ENCODE measurements around the gene PCBD1.
"Not testable (repeated sequence)": the region's sequence is repeated elsewhere in the genome, so short reads cannot be mapped to it uniquely, and the experiment has no call there.

The PCBD1 gene

DNA sequence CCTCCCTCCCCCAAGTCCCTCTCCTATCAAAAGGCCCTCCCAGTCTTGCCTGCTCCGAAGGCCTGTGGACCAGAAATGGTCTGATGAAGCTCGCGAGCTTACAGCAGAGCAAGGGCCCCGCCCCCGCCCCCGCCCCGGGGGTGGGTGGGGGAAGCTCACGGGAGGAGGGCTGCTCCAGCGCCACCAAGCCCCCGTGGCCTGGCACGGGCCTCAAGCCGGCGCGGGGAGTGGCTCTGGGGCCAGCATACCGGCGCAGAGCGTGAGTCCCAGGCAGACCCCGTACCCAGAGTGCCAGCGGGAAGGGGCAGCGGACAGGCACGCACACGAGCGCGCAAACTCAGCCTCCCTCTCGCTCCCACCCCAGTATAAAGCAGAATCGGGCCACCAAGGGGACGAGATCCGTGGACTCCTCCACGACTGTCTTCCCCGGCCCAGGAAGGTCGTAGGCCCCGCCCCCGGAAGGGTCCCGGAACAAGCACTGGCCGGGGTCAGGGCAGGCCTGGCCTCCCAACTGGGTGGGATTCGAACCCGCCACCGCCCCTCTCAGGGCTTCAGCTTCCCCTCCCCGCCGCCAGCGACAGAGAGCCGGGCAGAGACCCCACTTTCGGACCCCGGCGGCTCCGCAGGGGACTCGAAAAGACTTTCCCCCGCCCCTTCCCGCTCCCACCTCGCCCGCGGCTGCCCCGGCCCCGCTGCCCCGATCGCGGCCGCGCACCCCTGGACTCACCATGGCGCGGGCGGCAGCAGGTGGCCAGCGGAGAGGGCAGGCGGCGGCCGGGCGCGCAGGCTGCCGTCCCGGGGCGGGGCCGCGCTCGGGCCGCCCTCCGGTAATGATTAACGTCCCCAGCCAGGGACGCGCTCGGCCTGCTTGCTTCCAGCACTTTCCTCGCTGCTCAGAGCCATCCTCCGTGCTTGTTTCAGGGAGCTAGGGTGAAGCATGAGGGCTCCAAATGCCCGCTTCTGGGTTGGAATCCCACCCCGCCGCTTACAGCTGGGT lies at the start of gene PCBD1:
Gene PCBD1, minus strand, starts transcription at position 762 of the 997 bp plus-strand sequence. Its CDS starts 32 bp downstream, at position 730.
- peak; percentile 85 for DNase-seq (ENCODE audit: low read depth, low spot score)

DNA sequence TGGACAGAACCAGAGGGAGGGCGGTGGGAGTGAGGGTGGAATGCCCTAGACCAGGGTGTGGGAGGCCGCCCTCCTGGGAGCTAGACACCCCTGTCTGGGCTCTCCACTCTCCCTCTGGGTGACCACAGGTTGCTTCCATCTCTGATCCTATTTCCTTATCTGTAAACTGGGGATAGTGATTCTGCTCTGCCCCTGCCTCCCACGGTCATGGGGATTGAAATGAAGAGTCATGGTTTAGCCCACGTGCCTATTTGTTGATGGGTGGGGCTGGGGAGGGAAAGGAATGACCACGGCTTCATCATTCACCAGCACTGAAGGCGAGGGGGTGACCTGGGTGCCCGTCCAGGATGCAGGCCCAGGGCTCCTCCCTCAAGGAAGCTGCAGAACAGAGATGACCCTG lies 49.3 kb upstream of the PCBD1 start:
- no peak for DNase-seq (ENCODE audit: low read depth, low spot score)

DNA sequence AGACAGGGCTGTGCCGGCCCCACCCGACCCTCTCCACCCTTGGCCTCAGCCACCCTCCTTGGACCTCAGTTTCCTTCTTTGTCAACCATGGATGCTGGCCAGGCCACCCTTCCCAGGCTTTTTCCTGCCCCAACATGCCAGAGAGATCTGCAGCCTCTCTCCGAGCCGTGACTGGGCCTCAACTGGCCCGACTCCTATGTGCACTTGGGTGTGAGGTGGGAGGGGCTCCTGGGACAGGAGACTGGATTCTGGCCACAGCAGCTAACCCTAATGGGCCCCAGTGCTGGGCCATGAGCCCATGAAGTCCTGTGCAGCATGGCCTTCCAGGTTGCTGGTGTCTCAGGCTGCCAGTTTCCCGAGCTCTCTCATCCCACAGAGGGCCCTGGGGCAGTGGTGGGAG lies 47.7 kb upstream of the PCBD1 start:
- DNase-seq (ENCODE audit: low read depth, low spot score) = no peak

DNA sequence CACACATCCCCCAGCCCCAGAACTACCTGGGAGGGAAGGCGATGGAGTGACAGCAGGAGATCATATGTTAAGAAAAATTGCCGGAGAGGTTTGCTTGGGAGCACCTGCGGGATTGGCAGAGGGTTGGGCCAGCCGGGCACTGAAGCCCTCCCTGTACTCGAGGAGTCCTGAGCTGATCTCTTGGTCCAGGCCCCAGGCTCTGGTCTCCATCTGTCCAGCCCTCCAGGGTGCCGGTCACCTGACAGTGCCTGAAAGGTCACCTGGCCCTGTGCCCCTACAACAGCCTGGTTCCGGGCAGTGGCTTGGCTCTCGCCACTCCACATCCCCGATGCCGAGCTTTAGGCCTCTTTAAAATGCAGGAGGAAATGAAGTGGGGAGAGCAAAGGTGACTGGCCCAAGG lies 47.3 kb upstream of the PCBD1 start:
- DNase-seq (ENCODE audit: low read depth, low spot score) = no peak

DNA sequence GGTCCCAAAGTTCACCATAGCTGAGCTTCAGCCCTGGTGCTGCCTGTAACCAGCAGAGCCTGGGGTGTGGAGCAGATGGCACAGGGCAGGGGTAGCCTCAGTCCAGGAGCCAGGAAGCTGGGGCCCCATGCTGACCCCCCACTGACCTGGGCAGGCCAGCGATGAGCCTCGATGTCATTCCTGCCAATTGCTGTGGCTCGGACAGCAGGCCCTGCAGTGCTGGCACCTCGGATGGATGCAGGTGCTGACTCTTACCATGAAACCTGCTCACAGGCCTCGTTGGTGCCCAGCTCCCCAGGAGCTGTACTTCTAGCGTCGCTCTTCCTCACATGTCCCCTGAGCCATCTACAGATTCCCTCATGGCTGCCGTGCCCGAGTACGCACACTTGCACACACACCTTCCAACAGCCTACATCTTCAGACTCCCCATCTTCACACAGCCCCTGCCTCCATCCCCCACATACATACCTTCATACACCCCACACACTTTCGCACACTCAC lies 46.8 kb upstream of the PCBD1 start:
- no peak for DNase-seq (ENCODE audit: low read depth, low spot score)

DNA sequence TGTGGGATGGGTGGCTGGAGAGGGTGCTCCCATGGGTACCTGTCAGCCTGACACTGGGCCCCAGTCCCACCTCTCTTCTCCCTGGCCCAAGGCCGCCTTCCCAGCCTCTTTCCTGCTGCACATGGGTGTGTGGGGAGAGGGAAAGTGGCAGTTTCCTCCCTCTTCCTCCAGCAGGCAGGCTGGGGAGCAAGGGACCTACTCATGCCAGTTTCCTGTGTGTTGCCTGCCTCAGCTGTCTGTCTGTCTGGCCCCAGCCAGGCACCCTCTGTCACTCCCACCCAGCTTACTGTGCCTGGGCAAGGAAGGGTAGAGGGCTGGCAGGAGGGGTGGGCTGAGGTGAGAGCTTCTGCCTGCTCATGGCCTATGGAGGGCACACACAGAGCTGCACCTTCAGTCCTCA lies 46.3 kb upstream of the PCBD1 start:
- DNase-seq (ENCODE audit: low read depth, low spot score) = no peak

DNA sequence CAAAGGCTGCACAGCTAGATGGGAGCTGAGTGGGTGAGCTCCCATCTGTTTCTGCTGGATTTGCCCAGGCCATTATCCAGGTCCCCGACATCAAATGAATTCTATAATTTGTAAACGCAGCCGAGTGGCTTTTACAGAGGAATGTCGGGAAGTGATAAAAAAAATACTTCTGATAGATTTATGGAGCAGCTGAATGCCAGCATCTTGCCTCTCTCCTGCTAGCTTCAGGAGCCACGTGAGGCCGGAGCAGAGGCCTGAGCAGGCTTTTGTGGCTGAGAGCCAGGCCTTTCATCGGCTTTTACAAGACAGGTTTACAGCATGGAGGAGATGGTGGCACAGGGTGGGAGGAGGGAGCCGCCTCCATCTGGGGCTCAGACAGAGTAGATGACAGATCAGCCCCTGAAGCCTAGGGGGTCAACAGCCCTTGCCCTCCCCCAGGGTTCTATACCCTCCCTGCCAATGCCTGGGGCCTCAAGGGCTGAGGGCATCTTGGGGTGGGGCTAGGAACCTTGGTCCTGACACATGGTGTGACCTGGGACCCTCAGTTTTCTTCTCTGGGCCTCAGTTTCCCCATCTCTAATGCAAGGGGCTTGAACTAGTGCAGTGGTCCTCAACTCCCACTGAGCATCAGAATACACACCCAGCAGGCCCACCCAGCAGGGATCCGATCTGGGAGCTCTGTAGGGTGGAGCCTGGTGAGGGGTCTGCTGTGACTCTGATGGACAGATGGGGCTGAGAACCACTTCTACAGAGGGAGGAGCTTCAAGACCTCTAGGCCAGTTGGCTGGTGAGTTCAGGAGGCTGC lies 44.2 kb upstream of the PCBD1 start:
- no peak for DNase-seq (ENCODE audit: low read depth, low spot score)

DNA sequence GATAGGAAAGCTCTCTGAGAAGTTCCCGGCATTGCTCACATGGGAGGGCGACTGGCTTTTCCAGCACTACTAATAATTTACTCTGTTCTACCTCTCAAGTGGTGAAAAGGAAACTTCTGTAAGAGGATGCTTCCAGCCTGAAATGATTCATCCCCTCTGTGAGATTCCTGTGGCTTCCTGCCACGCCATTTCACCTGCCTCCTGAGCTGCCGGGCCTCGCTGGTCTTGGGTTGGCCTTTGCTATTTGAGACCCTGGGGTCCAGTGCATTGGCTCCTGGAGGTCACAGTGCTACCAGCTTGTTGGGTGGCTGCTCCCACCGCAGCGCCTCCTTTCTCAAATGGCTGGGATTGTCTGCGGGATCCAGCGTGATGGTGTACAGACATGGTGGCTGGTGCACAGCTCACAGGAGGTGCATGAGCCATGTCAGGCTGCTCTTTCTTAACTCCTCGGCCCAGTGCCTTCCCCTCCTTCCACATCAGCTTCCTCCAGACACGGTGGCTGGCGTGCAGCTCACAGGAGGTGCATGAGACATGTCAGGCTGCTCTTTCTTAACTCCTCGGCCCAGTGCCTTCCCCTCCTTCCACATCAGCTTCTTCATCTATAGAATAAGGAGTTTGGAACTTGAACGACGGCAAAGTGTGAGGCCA lies 42.9 kb upstream of the PCBD1 start:
- DNase-seq (ENCODE audit: low read depth, low spot score) = peak; percentile 79

DNA sequence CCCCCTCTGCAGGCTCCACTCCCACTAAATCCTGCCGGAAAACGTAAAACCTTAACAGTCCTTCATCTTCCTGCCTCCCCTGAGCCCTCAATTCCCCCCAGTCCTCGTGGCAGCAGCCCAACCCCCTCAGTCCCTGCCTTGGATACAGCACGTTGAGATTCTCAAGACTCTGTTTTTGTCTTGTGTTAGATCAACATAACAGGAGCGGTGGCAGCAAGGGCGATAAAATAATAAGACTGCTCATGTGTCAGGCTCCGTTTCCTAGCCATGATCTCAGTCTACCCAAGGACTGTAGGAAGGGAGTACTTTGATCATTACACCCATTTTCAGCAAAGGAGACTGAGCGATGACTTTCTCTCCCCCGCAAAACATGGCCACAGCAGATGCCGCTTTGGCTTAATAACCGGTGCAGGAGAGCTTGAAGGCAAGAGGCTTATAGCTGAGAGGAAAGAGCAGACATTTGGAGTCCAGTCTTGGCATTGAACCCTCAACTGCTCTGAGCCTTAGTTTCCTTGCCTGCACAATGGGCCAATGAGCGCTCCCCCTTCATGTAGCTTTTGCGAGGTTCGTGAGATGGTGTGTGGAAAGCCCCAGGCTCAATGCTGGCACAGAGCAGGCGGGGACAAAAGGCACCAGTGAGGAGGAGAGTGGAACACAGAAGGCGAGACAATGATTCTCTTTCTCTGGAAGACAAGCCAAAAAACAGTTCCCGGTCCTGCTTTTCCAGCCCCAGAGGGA lies 42.1 kb upstream of the PCBD1 start:
- no peak for DNase-seq (ENCODE audit: low read depth, low spot score)

DNA sequence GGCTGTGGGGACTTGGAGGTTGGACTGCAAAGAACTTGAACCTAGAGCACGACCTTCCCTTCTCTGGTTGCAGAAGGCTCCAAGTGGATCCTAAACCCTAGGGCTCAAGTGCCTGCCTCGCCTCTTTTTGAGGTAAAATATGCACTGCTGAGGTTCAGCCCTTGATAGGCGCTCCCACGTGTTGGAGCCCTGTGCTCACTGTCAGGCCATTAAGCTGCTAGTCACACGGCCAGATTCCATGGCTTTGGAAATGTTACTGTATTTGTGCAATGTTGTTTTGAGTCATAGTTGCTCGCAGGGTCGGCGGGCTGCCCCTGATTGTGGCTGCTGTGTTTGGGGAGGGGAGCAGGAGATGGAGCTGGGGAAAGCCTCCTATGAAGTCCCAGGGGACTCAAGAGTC lies 39.8 kb upstream of the PCBD1 start:
- DNase-seq (ENCODE audit: low read depth, low spot score) = no peak

DNA sequence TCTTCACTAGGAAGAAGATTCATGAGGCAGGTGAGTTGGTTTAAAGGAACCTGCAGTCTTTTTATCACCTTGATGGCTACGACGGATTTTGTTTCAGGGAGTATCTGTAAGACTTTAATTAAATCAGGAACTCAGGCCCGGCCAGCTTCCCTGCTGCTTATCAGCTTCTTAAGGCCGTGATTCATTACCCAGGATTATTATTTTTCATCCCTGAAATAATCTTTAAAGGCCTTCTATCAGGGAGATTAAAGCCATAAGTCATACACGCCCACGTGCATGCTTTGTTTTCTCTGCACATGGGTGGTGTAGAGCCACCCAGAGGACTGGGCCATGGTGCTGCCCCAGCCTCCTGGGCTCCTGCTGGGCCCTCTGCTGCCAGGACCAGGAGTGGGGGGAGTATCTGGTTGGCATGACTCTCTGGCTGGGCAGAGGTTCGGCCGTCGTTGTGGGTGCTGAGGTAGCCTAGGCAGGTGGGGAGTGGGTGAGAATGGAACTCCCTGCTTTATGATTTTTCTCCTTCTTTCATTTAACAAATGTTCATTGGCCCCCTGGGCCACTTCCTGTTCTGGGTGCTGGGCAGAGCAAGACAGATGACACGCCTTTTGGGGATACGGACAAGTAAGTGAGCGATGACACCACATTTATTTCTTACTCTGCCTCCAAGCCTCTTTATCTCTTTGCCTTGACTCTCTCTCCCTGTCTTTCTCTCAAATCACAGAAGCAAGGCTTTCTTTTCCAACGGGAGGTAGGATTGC lies 39.0 kb upstream of the PCBD1 start:
- no peak for DNase-seq (ENCODE audit: low read depth, low spot score)

DNA sequence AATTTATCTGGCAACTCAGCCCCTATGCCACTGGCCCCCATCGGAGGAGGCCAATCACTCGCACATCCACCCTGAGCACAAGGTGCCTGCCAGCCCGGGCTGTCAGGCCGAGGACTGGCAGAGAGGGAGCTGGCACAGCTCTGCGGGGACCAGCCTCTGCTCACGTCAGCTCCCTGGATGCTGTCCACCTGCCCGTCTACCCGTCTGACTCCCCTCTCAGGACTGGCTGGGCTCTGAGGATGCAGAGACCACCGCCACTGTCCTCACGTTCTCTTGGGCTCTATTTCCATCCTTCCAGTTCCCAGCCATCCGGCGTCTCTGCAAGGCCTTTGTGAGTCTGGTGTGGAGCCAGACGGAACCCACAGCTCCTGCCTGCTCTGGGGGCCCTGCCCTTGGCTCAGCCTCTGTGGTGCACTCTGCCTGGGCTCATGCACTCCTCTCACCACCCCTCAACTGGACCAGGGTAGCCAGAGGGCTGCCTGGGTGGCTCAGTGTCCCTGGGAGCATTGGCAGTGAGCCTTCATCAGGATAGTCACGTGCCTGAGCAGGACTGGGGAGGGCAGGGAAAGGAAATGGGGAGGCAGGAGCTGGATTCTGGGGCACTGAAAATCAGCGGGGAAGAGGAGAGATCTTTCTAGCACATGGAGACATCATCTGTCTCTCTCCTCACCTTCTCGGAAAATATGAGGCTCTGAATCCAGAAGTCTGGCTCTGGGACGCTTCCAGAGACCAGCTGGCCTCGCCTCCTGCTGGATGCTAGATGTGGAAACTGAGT lies 38.0 kb upstream of the PCBD1 start:
- no peak for DNase-seq (ENCODE audit: low read depth, low spot score)

DNA sequence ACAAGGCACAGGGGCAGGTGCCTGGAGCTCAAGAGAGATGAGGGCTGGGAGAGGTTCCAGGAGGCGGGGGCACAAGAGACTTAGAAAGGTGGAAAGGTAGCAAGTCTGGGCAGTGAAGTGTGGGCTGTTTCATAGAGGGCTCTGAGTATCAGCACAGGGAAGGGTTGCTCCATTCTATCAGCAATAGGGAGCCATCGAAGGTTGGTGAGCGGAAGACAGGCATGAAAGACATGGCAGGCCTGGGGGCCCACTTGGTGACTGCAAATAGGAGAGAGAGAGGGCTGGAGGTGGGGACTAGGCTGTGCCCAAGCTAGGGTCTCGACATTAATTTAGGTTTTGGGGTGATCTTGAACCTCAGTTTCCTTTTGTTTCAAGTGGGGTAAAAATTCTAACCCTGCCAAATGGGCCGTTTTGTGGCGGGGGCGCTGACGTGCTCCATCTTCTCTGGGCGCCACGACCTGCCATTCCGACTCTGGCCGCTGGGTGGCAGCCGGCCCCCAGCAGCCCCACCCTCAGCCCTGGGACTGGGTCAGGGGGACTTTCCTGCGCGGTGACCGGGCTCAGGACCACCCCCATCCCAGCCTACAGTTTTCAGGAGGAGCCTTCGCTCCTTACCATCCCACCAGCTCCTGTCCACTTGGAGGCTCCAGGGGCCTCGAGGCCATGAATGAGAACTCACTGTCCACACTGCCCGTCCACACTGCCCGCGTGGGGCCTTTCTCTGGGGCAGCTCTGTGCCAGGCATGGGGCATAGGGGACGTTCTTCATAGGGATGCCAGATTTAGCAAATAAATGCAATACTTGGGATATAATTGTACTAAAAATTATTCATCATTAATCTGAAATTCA lies 37.2 kb upstream of the PCBD1 start:
- peak; percentile 73 for DNase-seq (ENCODE audit: low read depth, low spot score)

DNA sequence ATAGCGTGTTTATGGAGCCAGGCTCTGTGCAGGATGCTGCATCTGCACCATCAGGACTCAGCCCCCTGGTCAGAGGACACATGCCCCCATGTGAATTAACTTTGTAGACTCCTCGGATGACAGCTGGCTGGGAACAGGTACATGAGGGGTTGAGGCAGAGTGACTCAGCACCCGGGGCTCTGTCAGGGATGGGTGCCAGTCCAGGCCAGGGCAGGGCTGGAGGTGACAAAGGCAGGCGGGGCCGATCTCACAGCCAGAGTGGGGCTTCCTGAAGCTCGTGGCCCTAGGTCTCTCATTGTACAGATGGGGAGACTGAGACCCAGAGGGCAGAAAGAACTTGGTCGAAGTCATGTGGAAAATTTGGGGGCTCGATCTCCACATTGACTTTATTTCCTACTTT lies 35.3 kb upstream of the PCBD1 start:
- no peak for DNase-seq (ENCODE audit: low read depth, low spot score)

DNA sequence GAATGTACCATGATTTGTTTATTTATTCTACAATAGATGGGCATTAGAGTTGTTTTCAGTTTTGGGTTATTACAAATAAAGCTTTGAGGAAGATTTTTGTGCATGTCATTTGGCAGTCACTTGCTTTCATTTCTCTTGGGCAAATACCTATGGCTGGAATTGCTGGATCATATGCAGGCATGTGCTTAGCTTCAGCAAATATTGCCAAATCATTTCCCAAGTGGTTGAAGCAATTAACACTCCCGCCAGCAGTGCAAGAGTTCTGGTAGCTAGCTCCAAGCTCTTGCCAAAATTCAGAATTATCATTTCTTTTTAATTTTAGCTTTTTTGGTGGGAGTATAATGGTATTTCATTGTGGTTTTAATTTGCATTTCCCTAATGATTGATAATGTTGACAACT lies 32.9 kb upstream of the PCBD1 start:
- DNase-seq (ENCODE audit: low read depth, low spot score) = no peak

DNA sequence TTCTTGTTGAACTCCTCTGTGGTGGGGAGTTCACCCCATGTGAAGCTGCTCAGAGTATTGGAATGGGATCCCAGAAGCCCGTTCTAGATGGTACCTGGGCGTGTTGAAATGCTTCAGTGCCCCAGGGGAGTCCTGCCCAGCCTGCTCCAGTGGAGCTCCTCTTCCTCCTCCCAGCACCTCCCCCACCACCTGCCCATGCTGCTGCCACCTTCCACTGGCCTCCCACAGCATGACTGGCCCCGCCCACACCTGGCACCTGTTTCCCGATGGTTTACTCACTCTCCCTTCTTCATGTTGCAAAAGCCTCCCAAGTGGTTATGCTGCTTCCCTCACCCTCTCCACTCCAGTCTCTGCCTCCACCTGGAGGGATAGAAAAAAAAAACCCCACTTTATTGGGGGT lies 32.2 kb upstream of the PCBD1 start:
- DNase-seq (ENCODE audit: low read depth, low spot score) = no peak

DNA sequence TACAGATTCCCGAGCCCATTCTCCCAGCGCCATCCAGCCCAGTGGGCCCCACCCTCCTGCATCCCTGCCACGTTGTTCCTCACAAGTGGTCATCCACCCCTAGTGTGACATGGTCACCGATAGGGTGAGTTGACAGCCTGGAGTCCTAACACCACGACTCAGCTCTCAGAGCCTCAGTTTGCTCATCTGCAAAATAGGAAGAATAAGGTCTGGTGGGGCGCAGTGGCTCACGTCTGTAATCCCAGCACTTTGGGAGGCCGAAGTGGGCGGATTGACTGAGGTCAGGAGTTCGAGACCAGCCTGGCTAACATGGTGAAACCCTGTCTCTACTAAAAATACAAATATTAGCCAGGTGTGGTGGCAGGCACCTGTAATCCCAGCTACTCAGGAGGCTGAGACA lies 31.5 kb upstream of the PCBD1 start:
- not testable (repeated sequence) for DNase-seq (ENCODE audit: low read depth, low spot score)

DNA sequence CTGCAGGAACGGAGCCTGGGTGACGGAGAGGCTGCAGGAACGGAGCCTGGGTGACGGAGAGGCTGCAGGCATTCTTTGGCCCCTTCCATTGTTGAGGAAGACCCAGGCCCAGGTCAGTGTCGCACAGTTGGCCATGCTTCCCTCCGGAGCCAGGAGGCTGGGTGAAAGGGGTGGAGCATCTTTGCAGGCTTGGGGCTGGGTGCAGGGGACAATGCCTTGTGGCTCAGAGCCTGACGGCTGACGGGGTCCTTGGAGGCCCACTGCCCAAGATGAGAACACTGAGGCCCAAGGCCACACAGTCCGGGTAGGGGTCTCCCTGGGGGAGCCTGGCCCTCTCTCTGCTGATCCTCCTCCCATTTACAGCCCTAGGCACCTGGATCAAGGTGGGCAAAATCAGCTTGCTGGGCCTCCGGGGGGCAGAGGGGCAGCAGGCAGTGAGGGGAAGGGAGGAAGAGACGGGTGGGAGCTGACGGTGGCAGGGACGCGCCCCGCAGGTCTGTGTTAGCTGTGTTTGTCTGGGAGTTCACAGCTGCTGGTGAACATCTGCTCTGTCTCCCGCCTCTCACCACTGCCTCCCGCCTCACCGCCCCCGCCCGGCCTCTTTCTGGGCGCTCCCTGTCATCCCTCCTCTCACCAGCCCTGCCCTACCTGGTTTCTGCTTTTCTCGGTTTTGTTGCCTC lies 30.6 kb upstream of the PCBD1 start:
- DNase-seq (ENCODE audit: low read depth, low spot score) = no peak
